ENCODE data around the gene PLEKHB2.
"Not testable (repeated sequence)": the region's sequence is repeated elsewhere in the genome, so short reads cannot be mapped to it uniquely, and the experiment has no call there.

Gene PLEKHB2

DNA sequence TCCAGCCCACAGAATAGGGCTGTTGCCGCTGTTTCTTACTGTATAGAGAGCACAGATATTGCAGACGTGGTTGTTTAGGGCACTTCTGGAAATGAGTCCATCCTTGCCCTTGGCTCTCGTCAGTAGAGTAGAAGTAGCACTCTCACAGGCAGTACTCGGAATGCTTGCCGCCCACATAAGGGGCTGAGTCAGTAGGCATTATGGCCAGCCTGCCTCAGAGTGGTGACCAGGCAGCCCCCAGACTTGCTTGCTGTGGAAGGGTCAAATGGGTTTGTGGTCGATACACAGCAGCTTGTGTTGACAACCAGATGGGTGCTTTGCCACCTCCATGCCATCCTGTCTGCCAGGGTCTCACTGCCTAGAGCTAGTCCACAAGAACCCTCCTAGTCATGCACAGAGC lies 38.7 kb downstream of the PLEKHB2 start:
- DNase-seq (ENCODE audit: low spot score): no peak

DNA sequence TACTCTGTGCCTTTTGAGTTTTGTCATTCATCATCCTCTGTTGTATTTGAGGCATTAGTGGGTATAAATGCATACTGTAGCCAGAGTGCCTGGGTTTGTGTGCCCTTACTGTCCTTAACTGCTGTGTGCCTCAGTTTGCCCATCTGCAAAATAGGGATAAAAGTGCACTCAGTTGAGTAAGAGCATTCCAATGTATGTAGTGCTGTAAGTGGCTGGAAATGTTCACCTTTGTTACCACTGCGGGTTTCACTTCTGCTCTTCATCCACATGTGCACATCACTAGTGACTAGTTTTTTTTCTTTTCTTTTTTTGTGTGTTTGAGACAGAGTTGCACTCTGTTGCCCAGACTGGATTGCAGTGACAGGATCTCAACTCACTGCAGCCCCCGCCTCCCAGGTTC lies 39.9 kb downstream of the PLEKHB2 start:
- DNase-seq (ENCODE audit: low spot score): no peak

- DNase-seq (ENCODE audit: low spot score): peak; percentile 4
These were observed 41.1 kb downstream of the PLEKHB2 start for GRCh38 chr2:131146231-131146630.

DNA sequence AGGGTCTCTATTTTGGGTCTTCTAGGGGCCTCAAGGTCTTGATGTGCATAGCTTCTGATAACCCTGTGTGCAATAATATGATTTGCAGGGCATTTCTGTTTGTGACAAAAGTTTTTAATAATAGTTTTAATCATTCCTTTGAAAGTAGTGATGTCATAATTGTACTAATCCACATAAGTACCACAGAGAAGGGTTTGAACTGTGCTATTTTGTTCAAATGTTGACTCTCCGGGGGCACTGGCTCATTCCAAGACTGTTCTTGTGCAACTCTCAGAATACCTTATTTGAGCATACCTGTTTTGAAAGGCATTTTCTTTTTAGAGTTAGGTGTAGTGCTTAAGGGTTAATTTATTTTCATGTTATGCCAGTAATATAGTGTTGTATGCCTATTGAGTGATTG lies 41.6 kb downstream of the PLEKHB2 start:
- DNase-seq (ENCODE audit: low spot score): no peak

GRCh38 chr2:131148426-131148825 lies 43.3 kb downstream of the PLEKHB2 start:
- DNase-seq (ENCODE audit: low spot score): no peak

DNA sequence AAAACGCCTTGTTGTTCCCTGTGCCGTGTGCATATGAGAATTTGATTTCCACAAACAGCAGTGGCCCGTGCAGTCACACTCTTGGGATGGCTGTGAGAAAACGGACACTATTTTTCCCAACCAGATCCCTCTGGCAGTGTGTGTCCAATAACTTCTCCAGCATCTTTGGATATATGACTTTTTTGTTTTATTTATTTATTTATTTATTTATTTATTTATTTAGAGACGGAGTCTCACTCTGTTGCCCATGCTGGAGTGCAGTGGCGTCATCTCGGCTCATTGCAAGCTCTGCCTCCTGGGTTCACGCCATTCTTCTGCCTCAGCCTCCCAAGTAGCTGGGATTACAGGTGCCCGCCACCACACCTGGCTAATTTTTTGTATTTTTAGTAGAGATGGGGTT lies 45.0 kb downstream of the PLEKHB2 start:
- DNase-seq (ENCODE audit: low spot score): not testable (repeated sequence)

- DNase-seq (ENCODE audit: low spot score): no peak
These were observed 46.3 kb downstream of the PLEKHB2 start for GRCh38 chr2:131151398-131151797.

GRCh38 chr2:131152074-131152473 lies 46.9 kb downstream of the PLEKHB2 start:
- no peak for DNase-seq (ENCODE audit: low spot score)

DNA sequence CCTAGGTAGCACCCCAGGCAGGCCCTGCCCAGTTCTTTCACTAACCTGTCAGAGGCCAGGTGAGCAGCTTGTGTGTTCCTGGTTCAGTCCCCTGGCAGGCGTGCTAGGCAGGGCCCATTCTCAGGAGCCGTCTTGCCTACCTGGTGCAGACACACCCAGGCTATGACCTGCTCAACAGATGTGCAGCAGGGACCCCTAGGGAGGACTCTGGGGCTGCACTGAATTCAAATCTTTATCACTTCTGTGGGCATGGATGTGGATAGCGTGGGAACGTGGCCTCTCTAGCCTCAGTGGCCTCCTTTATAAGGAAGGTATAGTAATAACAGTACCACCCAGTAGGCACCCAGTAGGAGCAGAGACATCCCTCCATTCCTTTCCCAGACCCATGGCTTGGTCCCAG lies 48.4 kb downstream of the PLEKHB2 start:
- no peak for DNase-seq (ENCODE audit: low spot score)

- DNase-seq (ENCODE audit: low spot score): peak; percentile 70
These were observed 49.0 kb downstream of the PLEKHB2 start for GRCh38 chr2:131154071-131154531.

GRCh38 chr2:131154647-131155046 lies 49.5 kb downstream of the PLEKHB2 start:
- no peak for DNase-seq (ENCODE audit: low spot score)

DNA sequence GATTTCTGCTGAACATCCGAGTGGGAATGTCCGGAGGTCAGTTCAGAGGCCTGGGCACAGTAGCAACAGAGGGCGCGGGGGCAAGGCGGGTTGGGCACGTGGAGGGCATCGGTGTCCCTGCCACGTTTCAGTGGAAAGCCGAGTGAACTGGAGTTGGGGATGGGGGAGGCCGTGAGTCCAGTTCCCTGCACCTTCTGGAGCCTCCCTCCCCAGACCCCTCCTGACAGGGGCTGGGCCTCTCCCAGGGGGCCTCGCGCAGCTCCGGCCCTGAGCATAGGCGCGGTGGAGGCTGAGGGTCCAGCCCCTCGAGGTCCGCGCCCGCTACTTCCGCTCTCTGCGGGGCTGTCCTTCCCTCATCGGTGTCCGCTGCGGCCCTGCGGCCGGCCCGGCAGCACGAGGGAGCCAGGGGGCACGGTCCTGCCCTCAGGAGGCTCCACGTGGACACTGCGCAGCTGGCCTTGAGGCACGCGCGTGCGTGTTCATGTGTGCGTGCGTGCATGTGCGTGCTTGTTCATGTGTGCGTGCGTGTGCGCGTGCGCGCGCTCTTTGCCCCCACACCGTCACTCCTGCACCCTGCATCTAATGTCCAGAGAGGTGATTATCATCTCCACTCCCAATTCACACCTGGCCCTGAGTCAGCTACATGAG lies 50.2 kb downstream of the PLEKHB2 start:
- no peak for DNase-seq (ENCODE audit: low spot score)

DNA sequence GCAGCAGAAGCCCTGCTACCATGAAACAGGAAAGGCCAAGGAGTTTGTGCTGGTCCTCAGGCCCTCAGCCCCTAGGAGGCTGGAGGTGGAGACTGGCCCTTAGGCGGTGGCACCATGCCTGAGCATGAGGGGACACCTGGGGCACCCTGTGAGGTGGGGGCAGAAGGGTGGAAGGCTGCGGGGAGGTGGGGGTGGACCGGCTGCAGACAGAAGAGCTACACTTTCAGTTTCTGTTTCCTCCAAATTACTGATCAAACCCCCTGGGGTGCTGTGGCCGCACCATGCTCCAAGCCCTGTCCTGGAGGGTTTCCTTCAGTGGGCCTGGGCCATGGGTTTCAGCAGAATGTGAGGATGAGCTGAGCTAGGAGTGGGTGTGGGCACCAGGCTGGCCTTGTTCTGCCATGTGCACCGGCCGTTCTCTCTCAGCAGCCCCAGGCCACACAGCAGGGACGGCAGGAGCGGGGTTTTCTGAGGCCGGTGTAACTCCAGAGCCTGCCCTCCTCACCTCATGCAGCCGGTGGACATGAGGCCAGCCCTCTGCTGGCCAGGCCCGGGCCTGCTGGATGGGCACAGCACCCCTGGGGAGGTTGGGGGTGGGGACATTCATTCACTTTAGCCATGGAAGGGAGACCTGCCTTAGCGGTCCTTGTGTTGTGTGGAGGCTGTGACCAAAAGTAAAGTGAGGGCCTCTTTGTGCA lies 51.5 kb downstream of the PLEKHB2 start:
- no peak for DNase-seq (ENCODE audit: low spot score)

GRCh38 chr2:131165562-131165961 lies 60.4 kb downstream of the PLEKHB2 start:
- not testable (repeated sequence) for DNase-seq (ENCODE audit: low spot score)

DNA sequence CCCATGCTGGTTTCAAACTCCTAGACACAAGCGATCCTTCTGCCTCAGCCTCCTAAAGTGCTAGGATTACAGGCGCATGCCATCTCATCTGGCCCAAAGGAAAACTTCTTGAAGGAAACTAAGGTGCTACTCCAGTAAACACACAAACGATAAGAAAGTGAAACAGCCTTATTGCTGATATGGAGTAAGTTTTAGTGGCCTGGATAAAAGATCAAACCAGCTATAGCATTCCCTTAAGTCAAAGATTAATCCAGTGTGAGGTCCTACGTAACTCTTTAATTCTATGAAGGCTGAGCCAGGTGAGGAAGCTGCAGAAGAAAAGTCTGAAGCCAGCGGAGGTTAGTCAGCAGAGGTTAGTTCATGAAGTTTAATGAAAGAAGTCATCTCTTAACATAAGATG lies 63.4 kb downstream of the PLEKHB2 start:
- DNase-seq (ENCODE audit: low spot score): no peak

DNA sequence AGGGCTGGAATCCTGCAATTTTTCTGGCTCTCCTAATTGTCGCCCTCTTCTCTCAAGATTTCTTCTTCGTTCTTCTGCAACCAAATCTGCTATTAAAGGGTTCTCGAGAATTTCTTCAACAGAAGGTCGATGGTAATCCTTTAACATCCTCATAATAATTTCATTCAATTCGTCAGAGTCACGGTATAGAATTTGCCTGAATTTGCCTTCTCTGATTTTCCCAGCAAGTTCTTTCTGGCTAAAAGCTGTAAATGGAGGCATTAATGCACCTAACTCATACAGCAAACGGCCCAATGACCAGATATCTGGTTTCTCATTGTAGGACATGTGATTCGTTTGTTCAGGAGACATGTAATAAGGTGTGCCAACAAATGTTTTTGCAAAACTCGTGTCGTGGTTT lies 72.9 kb downstream of the PLEKHB2 start:
- DNase-seq (ENCODE audit: low spot score): not testable (repeated sequence)

GRCh38 chr2:131178721-131179418 lies 73.7 kb downstream of the PLEKHB2 start:
- not testable (repeated sequence) for DNase-seq (ENCODE audit: low spot score)

DNA sequence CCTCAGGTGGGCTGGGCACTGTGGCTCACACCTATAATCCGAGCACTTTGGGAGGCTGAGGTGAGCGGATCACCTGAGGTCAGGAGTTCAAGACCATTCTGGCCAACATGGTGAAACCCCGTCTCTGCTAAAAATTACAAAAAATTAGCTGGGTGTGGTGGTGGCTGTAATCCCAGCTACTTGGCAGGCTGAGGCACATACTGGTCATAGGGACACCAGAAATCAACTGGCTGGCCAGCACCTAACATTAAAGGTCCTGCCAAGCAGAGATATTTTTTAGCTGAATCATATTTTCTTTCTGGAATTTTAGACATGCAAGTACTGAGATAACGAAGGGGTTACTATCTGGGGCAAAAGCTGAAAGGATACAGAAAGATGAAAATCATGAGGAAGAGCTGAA lies 76.3 kb downstream of the PLEKHB2 start:
- not testable (repeated sequence) for DNase-seq (ENCODE audit: low spot score)

DNA sequence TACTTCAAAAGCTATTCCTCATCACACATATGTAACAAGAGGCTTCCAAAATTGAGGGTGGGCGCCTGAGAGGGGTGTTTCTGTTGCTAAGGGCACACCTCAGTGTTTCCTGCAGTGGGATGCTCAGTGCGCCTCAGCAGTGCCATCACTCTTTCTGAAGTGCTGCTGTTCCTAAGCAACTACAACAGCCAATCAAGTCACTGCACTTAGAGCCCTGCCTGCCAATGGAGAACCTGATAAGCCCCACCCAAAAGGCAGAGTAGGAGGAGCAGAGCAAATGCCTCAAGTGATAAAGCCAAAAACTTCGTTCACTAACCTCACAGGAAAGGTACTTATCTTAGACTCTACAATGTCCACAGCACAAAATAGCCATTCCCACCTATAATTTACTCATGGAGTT lies 88.3 kb downstream of the PLEKHB2 start:
- not testable (repeated sequence) for DNase-seq (ENCODE audit: low spot score)

DNA sequence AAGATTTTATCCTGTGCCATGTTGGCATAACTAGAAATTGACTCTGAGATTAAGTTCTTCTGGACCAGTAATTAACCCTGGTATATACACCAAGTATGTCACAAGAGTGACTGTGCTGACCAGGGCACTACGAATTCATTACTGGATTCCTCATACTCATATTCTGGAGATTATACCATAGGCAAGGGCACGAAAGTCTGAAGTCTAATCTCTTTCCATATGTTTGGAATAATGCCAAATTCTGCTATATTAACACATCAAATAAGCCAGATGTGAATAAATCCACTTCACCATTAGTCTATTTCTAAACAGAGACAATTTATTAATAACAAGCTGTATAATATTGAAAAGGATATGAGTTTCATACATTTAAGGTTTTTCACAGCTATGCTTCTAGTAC lies 91.0 kb downstream of the PLEKHB2 start:
- DNase-seq (ENCODE audit: low spot score): not testable (repeated sequence)

Measured in CD4-positive, alpha-beta T cell treated with Interleukin-15 for 4 hours (primary cell).